AG09309 (cell line): ENCODE results near the gene TMEM256.

Source experiments
- DNase-seq: peaks from one replicate; pipeline ENCODE4 v3.0.0-alpha.2; 2010; ENCODE audit warnings: low read depth
- H3K4me3 ChIP-seq: 2 replicates; pipeline ENCODE4 v1.5.1; 2011; ENCODE audit warnings: mild to moderate bottlenecking, low read depth, low read length, moderate library complexity; ENCODE audit not compliant: control insufficient read depth
- CTCF ChIP-seq: IDR thresholded peaks from 2 replicates; pipeline ENCODE4 v1.5.1; 2011; ENCODE audit warnings: mild to moderate bottlenecking, low read depth, low read length, inconsistent platforms; ENCODE audit not compliant: insufficient read depth, control insufficient read depth; ENCODE audit errors: missing control alignments

The TMEM256 gene

GRCh38 chr17:7408863-7409262, 5.0 kb upstream of the TMEM256 start:
- H3K4me3 ChIP-seq = no peak overlapping the region
- TF ChIP-seq CTCF = no peak

GRCh38 chr17:7408252-7408727, 4.4 kb upstream of the TMEM256 start:
- H3K4me3 ChIP-seq = no peak overlapping the region
- DNase-seq = no peak
- no peak for TF ChIP-seq CTCF

More at GRCh38 chr17:7408863-7409262, 5.0 kb upstream of the TMEM256 start:
- no peak for DNase-seq

GRCh38 chr17:7407485-7408251, 3.8 kb upstream of the TMEM256 start, which contains the start of gene NLGN2:
NLGN2 (plus strand) TSS chr17:7407845; CDS start chr17:7408256, 411 bp downstream.
- H3K4me3 ChIP-seq = no peak within 1 kb of the TSS; the same call in 1 of the 2 replicates
- no peak for TF ChIP-seq CTCF
- DNase-seq = no peak

- TF ChIP-seq CTCF = no peak
- no peak overlapping the region for H3K4me3 ChIP-seq
- no peak for DNase-seq
These were observed 3.2 kb upstream of the TMEM256 start for GRCh38 chr17:7407082-7407481.

GRCh38 chr17:7406235-7406825, 2.4 kb upstream of the TMEM256 start:
- no peak for DNase-seq
- peak overlapping the region; percentile 91 for H3K4me3 ChIP-seq
- TF ChIP-seq CTCF = no peak

- no peak for DNase-seq
- peak overlapping the region; percentile 91 for H3K4me3 ChIP-seq
- TF ChIP-seq CTCF = peak; percentile 4
These were observed 1.7 kb upstream of the TMEM256 start for GRCh38 chr17:7405350-7406234.
